Transverse colon (tissue), 4 donors: ENCODE results near the gene PPIL1. TPM values are rescaled to one million over a fixed set of nuclear protein-coding genes. Genes with fewer than 3 reads are reported as not detected.
A peak's percentile ranks its signal among the peaks of the same experiment; 100 is the strongest.

Experiments used
- DNase-seq: peaks from one replicate; pipeline ENCODE4 v3.0.0-alpha.2; 2019
- H3K27ac ChIP-seq, 4 donors: fragments of 200-600 bp; sonication (generic); 2 replicates each; pipeline ENCODE4 v1.5.1; 2016 to 2018; ENCODE audit warnings: inconsistent platforms in 4 of 4
- H3K27me3 ChIP-seq: fragments of 200-600 bp; sonication (generic); 2 replicates; pipeline ENCODE4 v1.5.1; 2017; ENCODE audit warnings: inconsistent platforms
- H3K36me3 ChIP-seq, 4 donors: fragments of 200-600 bp; sonication (generic); 2 replicates each; pipeline ENCODE4 v1.5.1; 2017 to 2019; ENCODE audit warnings: inconsistent platforms in 4 of 4
- H3K4me1 ChIP-seq, 4 donors: fragments of 200-600 bp; sonication (generic); 2 replicates each; pipeline ENCODE4 v1.5.1; 2017 to 2020; ENCODE audit warnings: inconsistent platforms in 4 of 4
- H3K4me3 ChIP-seq, 4 donors: fragments of 200-600 bp; sonication (generic); 1 replicate in 1 of 4; 2 replicates in 3 of 4; pipeline versions ENCODE4 v1.5.1 to v1.6.1; 2017 to 2019; ENCODE audit warnings: inconsistent platforms in 4 of 4
- H3K9me3 ChIP-seq, 2 donors: fragments of 200-600 bp; sonication (generic); 2 replicates each; pipeline ENCODE4 v1.5.1; 2017 to 2019; ENCODE audit warnings: inconsistent platforms in 2 of 2
- CTCF ChIP-seq, 5 experiments: fragments of 200-600 bp in 3 of 5; fragments of 450-650 bp in 2 of 5; sonication (generic) in 3 of 5; IDR thresholded peaks; 1 replicate in 2 of 5; 2 replicates in 3 of 5; pipeline ENCODE4 v1.5.1; 2016 to 2017; ENCODE audit warnings: antibody characterized with exemption in 5 of 5, inconsistent platforms in 3 of 5, mild to moderate bottlenecking in 2 of 5, moderate library complexity in 1 of 5
- EP300 ChIP-seq: sonication (generic); formaldehyde crosslinking; IDR thresholded peaks from one replicate; pipeline ENCODE4 v1.6.1; 2017; ENCODE audit warnings: antibody characterized with exemption, low read depth
- POLR2A ChIP-seq: fragments of 450-650 bp; IDR thresholded peaks from one replicate; pipeline ENCODE4 v1.6.1; 2016; ENCODE audit warnings: antibody characterized with exemption, mild to moderate bottlenecking, moderate library complexity
- POLR2AphosphoS5 ChIP-seq, 3 donors: sonication (generic); formaldehyde crosslinking; IDR thresholded peaks; one replicate each; pipeline ENCODE4 v1.6.1; 2016; ENCODE audit warnings: antibody characterized with exemption in 3 of 3
- WGBS, 2 donors: methylation state at CpG; one replicate each; pipeline ENCODE4 v1.1.5; 2018; ENCODE audit warnings: low coverage in 1 of 2; 5-methylcytosine and 5-hydroxymethylcytosine counted together
- in situ Hi-C, 4 donors: fragments of 200-750 bp; cut with MboI; loops; one replicate each; pipeline versions ENCODE4 v1.15.0 to v1.15.1; 2017; ENCODE audit warnings: low sequenced_read_pairs in 3 of 4, low pct_ligation_motif_present in 1 of 4, low pct_unique_long_range_greater_than_20kb in 1 of 4
- intact Hi-C: fragments of 100-400 bp; cut with DNase I; formaldehyde crosslinking; loops from one replicate; pipeline ENCODE4 v1.15.1; 2023; ENCODE audit warnings: low total_unique reads
- total RNA-seq, 4 donors: library from RNA; depleted of rRNA; stranded (reverse); fragments of >200 nt; gene quantifications; one replicate each; pipeline ENCODE4 v1.1.0, GENCODE V29; 2016

The PPIL1 gene
- total RNA-seq, 4 donors from 2014 or later: 1.00 to 5.6 (median 3.3) TPM

GRCh38 chr6:36913082-36913481, 38.5 kb upstream of the PPIL1 start:
- 79 to 84% methylated on average over 2 to 4 of the region's 4 CpGs for WGBS, 2 donors
- no peak for DNase-seq
- no peak for TF ChIP-seq EP300
- TF ChIP-seq CTCF (IDR thresholded peaks at IDR 0.05): no peak
- TF ChIP-seq POLR2A: no peak
- TF ChIP-seq POLR2AphosphoS5 (IDR thresholded peaks at IDR 0.05): no peak
- Histone ChIP-seq H3K36me3 (peaks cover 0 to 19% (median 9%) of the 10 kb centered on the region in 4 donors), H3K4me3 (no peak overlapping the region), H3K27me3 (no peaks in the 10 kb centered on the region), H3K4me1 (peaks cover 0 to 33% (median 2%) of the 10 kb centered on the region in 4 donors), H3K9me3 (no peaks in the 10 kb centered on the region), H3K27ac (peak overlapping the region in 3 of 4 donors; percentile 44 to 54 (median 49))
- in situ Hi-C loops: no loop called here
- intact Hi-C loops: loop anchor here (5.0 kb wide), 1 partner anchor 1026 kb away; no protein-coding TSS in a partner anchor

- Histone ChIP-seq H3K9me3 (no peaks in the 10 kb centered on the region), H3K27me3 (no peaks in the 10 kb centered on the region), H3K4me3 (no peak overlapping the region), H3K36me3 (peaks cover 0 to 19% (median 9%) of the 10 kb centered on the region in 4 donors), H3K27ac (peak overlapping the region in 3 of 4 donors; percentile 44 to 54 (median 49)), H3K4me1 (peaks cover 0 to 36% (median 2%) of the 10 kb centered on the region in 4 donors)
- TF ChIP-seq CTCF (IDR thresholded peaks at IDR 0.05): no peak
- intact Hi-C loops: loop anchor here (5.0 kb wide), 1 partner anchor 1025 kb away; no protein-coding TSS in a partner anchor
- 58 to 62% methylated on average over 3 to 8 of the region's 8 CpGs for WGBS, 2 donors
- in situ Hi-C loops: no loop called here
- DNase-seq: peak; percentile 14
These were observed 38.0 kb upstream of the PPIL1 start for GRCh38 chr6:36912586-36912985.

- H3K36me3 ChIP-seq: peaks cover 0 to 19% (median 8%) of the 10 kb centered on the region in 4 donors
- H3K27ac ChIP-seq: peak overlapping the region in 1 of 4 donors; percentile 23
- 65 to 67% methylated on average over 3 to 4 of the region's 4 CpGs for WGBS, 2 donors
- TF ChIP-seq CTCF (IDR thresholded peaks at IDR 0.05): no peak
- TF ChIP-seq POLR2AphosphoS5 (IDR thresholded peaks at IDR 0.05): no peak
- peaks cover 0 to 34% (median 2%) of the 10 kb centered on the region in 4 donors for H3K4me1 ChIP-seq
- no peak for DNase-seq
- no peak overlapping the region for H3K4me3 ChIP-seq
- no peaks in the 10 kb centered on the region for H3K9me3 ChIP-seq
- H3K27me3 ChIP-seq: no peaks in the 10 kb centered on the region
- in situ Hi-C loops: no loop called here
- intact Hi-C loops: loop anchor here (5.0 kb wide), 1 partner anchor 1025 kb away; no protein-coding TSS in a partner anchor
These were observed 37.4 kb upstream of the PPIL1 start for GRCh38 chr6:36912030-36912454.

GRCh38 chr6:36908747-36909146, 34.1 kb upstream of the PPIL1 start:
- no peak overlapping the region for H3K27ac ChIP-seq
- no peak overlapping the region for H3K4me3 ChIP-seq
- 64 to 77% methylated on average over 1 to 2 of the region's 2 CpGs for WGBS, 2 donors
- no peak for TF ChIP-seq POLR2AphosphoS5 (IDR thresholded peaks at IDR 0.05)
- TF ChIP-seq EP300: no peak
- TF ChIP-seq POLR2A: no peak
- TF ChIP-seq CTCF (IDR thresholded peaks at IDR 0.05): no peak
- in situ Hi-C loops (no loop called here), intact Hi-C loops (no loop called here)
- H3K36me3 ChIP-seq: peaks cover 0 to 12% (median 4%) of the 10 kb centered on the region in 4 donors
- H3K9me3 ChIP-seq: no peaks in the 10 kb centered on the region
- DNase-seq: no peak
- peaks cover 2 to 49% (median 6%) of the 10 kb centered on the region in 4 donors for H3K4me1 ChIP-seq
- H3K27me3 ChIP-seq: no peaks in the 10 kb centered on the region
